Endodermal cell (in vitro differentiated cells): ENCODE measurements around the gene ADISSP. TPM values are rescaled to one million over a fixed set of nuclear protein-coding genes. Genes with fewer than 3 reads are reported as not detected.

Experiments used
- DNase-seq: peaks from one replicate; pipeline ENCODE4 v3.0.0-alpha.2; 2017
- H3K27ac ChIP-seq: 2 replicates; pipeline ENCODE4 v1.5.1; 2013; ENCODE audit warnings: mild to moderate bottlenecking, low read depth, low read length, moderate library complexity
- H3K27me3 ChIP-seq: 2 replicates; pipeline ENCODE4 v1.6.1; 2013; ENCODE audit warnings: mild to moderate bottlenecking, low read length, moderate library complexity; ENCODE audit not compliant: insufficient read depth, control insufficient read depth, poor library complexity, severe bottlenecking
- H3K36me3 ChIP-seq: 2 replicates; pipeline ENCODE4 v1.7.0; 2013; ENCODE audit warnings: mild to moderate bottlenecking, low read length, moderate library complexity; ENCODE audit not compliant: control insufficient read depth, insufficient read depth
- H3K4me1 ChIP-seq: one replicate; pipeline ENCODE4 v1.7.0; 2013; ENCODE audit warnings: low read length; ENCODE audit not compliant: control insufficient read depth, insufficient read depth
- H3K4me3 ChIP-seq: 2 replicates; pipeline ENCODE4 v1.5.1; 2013; ENCODE audit warnings: mild to moderate bottlenecking, low read length, moderate library complexity
- H3K9ac ChIP-seq: 2 replicates; pipeline ENCODE4 v1.6.1; 2013; ENCODE audit warnings: mild to moderate bottlenecking, low read length, moderate library complexity; ENCODE audit not compliant: poor library complexity, severe bottlenecking; ENCODE audit errors: extremely low read depth
- H3K9me3 ChIP-seq: 2 replicates; pipeline ENCODE4 v1.6.1; 2013; ENCODE audit warnings: mild to moderate bottlenecking, low read length, moderate library complexity; ENCODE audit not compliant: control insufficient read depth
- H3K27ac Mint-ChIP-seq: 2 replicates; pipeline ENCODE4 v1.8.0; 2020; ENCODE audit warnings: mixed read lengths
- H3K27me3 Mint-ChIP-seq: 2 replicates; pipeline ENCODE4 v1.8.0; 2021; ENCODE audit warnings: mild to moderate bottlenecking, mixed read lengths; ENCODE audit not compliant: insufficient read depth
- H3K36me3 Mint-ChIP-seq: 2 replicates; pipeline ENCODE4 v1.8.0; 2020; ENCODE audit warnings: low read depth, mixed read lengths
- H3K4me1 Mint-ChIP-seq: 2 replicates; pipeline ENCODE4 v1.8.0; 2020; ENCODE audit warnings: mixed read lengths
- H3K4me3 Mint-ChIP-seq: 2 replicates; pipeline ENCODE4 v1.8.0; 2020; ENCODE audit warnings: mild to moderate bottlenecking, moderate library complexity, mixed read lengths
- H3K9me3 Mint-ChIP-seq: 2 replicates; pipeline ENCODE4 v1.8.0; 2020; ENCODE audit warnings: mild to moderate bottlenecking, mixed read lengths
- WGBS, 2 experiments: methylation state at CpG; one replicate each; pipeline versions ENCODE4 v1.1.5 to v1.1.7; 2013; ENCODE audit warnings: missing lambda C conversion rate in 2 of 2, mixed read lengths in 1 of 2; ENCODE audit not compliant: insufficient coverage in 1 of 2, insufficient read length in 1 of 2; 5-methylcytosine and 5-hydroxymethylcytosine counted together
- total RNA-seq, 2 donors: library from RNA; stranded (reverse); fragmentation: NEBNext Ultra II Directional in 1 of 2; extraction: Animal tissue kit (Norgen Biotek cat#: 25700) in 1 of 2; gene quantifications; 2 replicates in 1 of 2; 3 replicates in 1 of 2; pipeline ENCODE4 v1.2.1, GENCODE V29; 2021
- TF ChIP-seq, protein P1 (sequence below): fragments of 200-600 bp; sonication (generic); conservative IDR thresholded peaks from 2 replicates; pipeline ENCODE4 v1.5.0; 2021; ENCODE audit warnings: antibody characterized with exemption, mild to moderate bottlenecking

ADISSP gene
- total RNA-seq, 2 donors from 2014 or later: 38.8 to 43.3 TPM

DNA sequence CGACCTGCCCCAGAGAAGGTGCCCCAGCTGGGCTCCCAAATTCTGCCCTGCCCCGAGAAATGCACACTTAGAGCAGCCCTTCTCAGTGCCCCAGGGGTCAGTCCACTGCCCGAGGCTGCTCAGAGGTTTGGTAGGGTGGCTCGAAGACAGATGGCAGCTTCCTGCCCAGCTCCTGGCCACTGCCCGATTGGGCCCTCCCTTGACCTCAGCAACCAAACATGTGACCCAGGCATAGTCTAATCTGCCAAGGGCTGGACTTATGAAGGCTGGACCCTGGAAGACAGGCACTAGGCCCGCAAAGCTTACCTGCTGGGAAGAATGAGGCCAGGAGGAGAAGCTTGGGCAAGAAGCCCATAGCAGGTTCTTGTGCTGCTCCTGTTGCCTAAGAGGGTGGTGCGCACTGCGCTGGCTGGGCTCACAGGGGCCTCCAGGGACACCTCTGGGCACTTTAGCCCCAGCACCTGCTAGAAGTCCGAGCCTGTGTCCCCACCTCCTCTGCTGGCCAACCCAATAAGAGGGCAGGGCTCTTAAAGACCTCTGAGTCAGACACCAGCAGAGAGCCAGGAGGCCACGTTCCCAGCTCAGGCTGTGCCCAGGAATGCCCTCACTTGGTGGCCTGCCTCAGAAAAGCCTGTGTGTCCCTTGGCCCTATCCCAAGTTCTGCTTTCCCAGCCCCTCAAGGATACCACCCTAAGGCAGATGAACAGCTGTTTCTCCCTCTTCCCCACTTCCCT lies 60.6 kb downstream of the ADISSP start:
- Histone ChIP-seq H3K27ac (no peak overlapping the region), H3K27me3 (no peaks in the 10 kb centered on the region), H3K36me3 (no peaks in the 10 kb centered on the region), H3K9ac (no peak overlapping the region), H3K9me3 (no peaks in the 10 kb centered on the region), H3K4me1 (no peaks in the 10 kb centered on the region), H3K4me3 (no peak overlapping the region)
- H3K4me1 Mint-ChIP-seq: no peaks in the 10 kb centered on the region
- no peaks in the 10 kb centered on the region for H3K36me3 Mint-ChIP-seq
- no peak for DNase-seq
- no peak overlapping the region for H3K4me3 Mint-ChIP-seq
- TF ChIP-seq, protein P1, sequence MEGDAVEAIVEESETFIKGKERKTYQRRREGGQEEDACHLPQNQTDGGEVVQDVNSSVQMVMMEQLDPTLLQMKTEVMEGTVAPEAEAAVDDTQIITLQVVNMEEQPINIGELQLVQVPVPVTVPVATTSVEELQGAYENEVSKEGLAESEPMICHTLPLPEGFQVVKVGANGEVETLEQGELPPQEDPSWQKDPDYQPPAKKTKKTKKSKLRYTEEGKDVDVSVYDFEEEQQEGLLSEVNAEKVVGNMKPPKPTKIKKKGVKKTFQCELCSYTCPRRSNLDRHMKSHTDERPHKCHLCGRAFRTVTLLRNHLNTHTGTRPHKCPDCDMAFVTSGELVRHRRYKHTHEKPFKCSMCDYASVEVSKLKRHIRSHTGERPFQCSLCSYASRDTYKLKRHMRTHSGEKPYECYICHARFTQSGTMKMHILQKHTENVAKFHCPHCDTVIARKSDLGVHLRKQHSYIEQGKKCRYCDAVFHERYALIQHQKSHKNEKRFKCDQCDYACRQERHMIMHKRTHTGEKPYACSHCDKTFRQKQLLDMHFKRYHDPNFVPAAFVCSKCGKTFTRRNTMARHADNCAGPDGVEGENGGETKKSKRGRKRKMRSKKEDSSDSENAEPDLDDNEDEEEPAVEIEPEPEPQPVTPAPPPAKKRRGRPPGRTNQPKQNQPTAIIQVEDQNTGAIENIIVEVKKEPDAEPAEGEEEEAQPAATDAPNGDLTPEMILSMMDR: no peak
- H3K27me3 Mint-ChIP-seq: peaks cover 2% of the 10 kb centered on the region
- 86 to 90% methylated on average over 2 to 10 of the region's 10 CpGs for WGBS, 2 experiments
- no peak overlapping the region for H3K27ac Mint-ChIP-seq
- no peaks in the 10 kb centered on the region for H3K9me3 Mint-ChIP-seq

DNA sequence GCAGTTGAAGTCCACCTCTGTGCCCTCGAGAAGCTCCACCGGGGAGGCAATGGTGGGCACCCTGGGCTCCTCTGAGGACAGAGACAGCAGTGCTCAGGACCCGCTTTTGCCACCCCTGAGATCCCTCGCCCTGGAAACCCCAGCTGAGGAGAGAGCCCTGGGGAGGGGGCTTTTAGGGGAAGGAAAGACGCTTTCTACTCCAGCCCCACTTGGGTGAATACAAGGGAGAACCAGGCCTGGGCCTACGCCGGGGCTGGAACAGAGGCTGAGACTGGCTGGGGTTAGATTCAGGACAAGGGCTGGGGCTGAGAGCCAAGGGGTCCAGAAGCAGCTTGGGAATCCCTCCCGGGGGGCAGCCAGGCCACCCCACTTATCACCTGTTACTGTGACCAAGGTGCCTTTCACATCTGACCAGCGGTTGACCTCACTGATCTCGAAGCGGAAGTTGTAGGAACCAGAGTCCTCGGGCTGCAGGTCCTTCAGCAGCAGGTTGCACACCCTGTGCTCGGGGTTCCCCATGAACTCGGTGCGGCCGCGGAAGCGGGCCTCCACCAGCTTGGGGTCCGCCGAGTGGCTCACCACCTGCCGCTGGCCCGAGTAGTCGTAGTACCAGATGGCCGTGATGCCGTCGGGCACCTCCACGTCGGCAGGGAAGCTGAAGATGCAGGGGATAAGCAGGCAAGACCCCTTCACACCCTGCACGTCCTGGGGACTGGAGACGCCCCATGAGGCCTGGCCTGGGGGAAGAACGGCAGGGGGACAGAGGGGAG lies 61.4 kb downstream of the ADISSP start:
- Histone ChIP-seq H3K27me3 (no peaks in the 10 kb centered on the region), H3K9me3 (no peaks in the 10 kb centered on the region), H3K36me3 (no peaks in the 10 kb centered on the region), H3K9ac (no peak overlapping the region), H3K4me1 (no peaks in the 10 kb centered on the region), H3K4me3 (no peak overlapping the region), H3K27ac (no peak overlapping the region)
- Mint-ChIP-seq H3K36me3 (no peaks in the 10 kb centered on the region), H3K4me3 (no peak overlapping the region), H3K27ac (peak overlapping the region; percentile 17), H3K27me3 (peaks cover 2% of the 10 kb centered on the region), H3K4me1 (no peaks in the 10 kb centered on the region), H3K9me3 (no peaks in the 10 kb centered on the region)
- no peak for DNase-seq
- WGBS, 2 experiments: 92% methylated on average over 13 to 31 of the region's 31 CpGs
- TF ChIP-seq, protein P1: no peak

DNA sequence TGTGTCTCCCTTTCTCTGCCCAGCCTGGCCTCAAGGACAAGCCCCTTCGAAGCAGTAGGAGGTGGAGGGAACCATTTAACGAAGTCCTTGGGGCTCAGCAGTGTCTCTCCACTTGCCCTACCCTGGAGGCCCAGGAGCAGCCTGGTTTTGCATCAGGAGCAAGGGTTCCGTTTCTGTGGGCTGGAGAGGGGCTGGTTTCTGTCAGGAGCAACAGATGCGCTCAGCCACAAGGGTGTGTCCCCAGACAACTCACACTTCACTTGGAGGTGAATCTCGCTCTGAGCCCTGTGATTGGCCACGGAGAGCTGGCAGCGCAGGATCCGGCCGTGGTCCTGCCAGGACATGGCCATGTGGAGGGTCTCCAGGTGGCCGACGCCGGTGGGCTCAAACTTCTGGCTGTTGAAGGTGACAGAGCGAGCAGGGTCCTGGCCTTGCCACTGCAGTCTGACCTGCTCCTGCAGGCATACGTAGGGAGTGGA lies 62.0 kb downstream of the ADISSP start:
- DNase-seq: no peak
- WGBS, 2 experiments: 86 to 87% methylated on average over 12 to 14 of the region's 14 CpGs
- H3K4me3 Mint-ChIP-seq: no peak overlapping the region
- no peaks in the 10 kb centered on the region for H3K4me1 ChIP-seq
- H3K27me3 Mint-ChIP-seq: peaks cover 2% of the 10 kb centered on the region
- H3K9me3 ChIP-seq: no peaks in the 10 kb centered on the region
- H3K9ac ChIP-seq: no peak overlapping the region
- no peak overlapping the region for H3K27ac ChIP-seq
- no peaks in the 10 kb centered on the region for H3K36me3 ChIP-seq
- no peak overlapping the region for H3K27ac Mint-ChIP-seq
- H3K4me1 Mint-ChIP-seq: no peaks in the 10 kb centered on the region
- no peaks in the 10 kb centered on the region for H3K27me3 ChIP-seq
- H3K36me3 Mint-ChIP-seq: no peaks in the 10 kb centered on the region
- H3K4me3 ChIP-seq: no peak overlapping the region
- no peaks in the 10 kb centered on the region for H3K9me3 Mint-ChIP-seq
- TF ChIP-seq, protein P1: no peak
